GM12878 (cell line): Measurements from ENCODE around the gene SEMA3D. TPM values are rescaled to one million over a fixed set of nuclear protein-coding genes. Genes with fewer than 3 reads are reported as not detected.
"Not testable (repeated sequence)": the region's sequence is repeated elsewhere in the genome, so short reads cannot be mapped to it uniquely, and the experiment has no call there.

Source experiments
- ATAC-seq: fragments of 200-7000 bp; cut with Tn5 transposase; 3 replicates; pipeline ENCODE4 v1.9.1; 2020; ENCODE audit warnings: mild to moderate bottlenecking, moderate library complexity
- BruUV-seq: library from RNA; stranded (reverse); fragments of 400-500 nt; replicated peaks from 2 replicates; lab custom pipeline; 2021; lab: Mats Ljungman, UMichigan
- CTCF ChIA-PET: fragments of 300-600 bp; sonication (Branson Sonifier 250); formaldehyde crosslinking; extraction: SDS; loops from one replicate; lab custom pipeline; 2021; ENCODE audit warnings: inconsistent platforms; lab: Yijun Ruan, JAX
- POLR2A ChIA-PET: fragments of 350-600 bp; formaldehyde crosslinking; extraction: SDS; loops from one replicate; lab custom pipeline; 2021; ENCODE audit warnings: inconsistent platforms; lab: Charles Lee
- RAD21 ChIA-PET: fragments of 300-600 bp; sonication (Branson Sonifier 250); formaldehyde crosslinking; loops from one replicate; lab custom pipeline; 2023; ENCODE audit warnings: antibody characterized with exemption; ENCODE audit not compliant: unreplicated experiment; lab: Charles Lee
- SMC1A ChIA-PET: fragments of 300-600 bp; sonication (Branson Sonifier 250); formaldehyde crosslinking; loops from one replicate; lab custom pipeline; 2023; ENCODE audit not compliant: unreplicated experiment, uncharacterized antibody; lab: Charles Lee
- DNase-seq: peaks from one replicate; pipeline ENCODE4 v3.0.0-alpha.2; 2011; ENCODE audit warnings: low read depth, low spot score
- FAIRE-seq: peaks from 3 replicates; lab custom pipeline; 2011; peaks lifted over from hg19 to GRCh38; lab: Jason Lieb, UNC
- H2AFZ ChIP-seq: 2 replicates; pipeline ENCODE4 v1.6.0; 2011; ENCODE audit warnings: low read depth, low read length, control low read depth; ENCODE audit not compliant: control insufficient read depth
- H3K27ac ChIP-seq: 2 replicates; pipeline ENCODE4 v1.5.1; 2011; ENCODE audit warnings: control low read depth; ENCODE audit not compliant: control insufficient read depth, insufficient read depth
- H3K27me3 ChIP-seq, 2 experiments: replicated peaks in 1 of 2; 2 replicates each; pipeline versions ENCODE4 v1.6.0 to v1.6.1; 2011; ENCODE audit warnings: low read length in 1 of 2; ENCODE audit not compliant: control insufficient read depth in 2 of 2, insufficient read depth in 2 of 2
- H3K36me3 ChIP-seq, 2 experiments: 2 replicates each; pipeline ENCODE4 v1.5.1; 2011; ENCODE audit warnings: low read length in 1 of 2; ENCODE audit not compliant: control insufficient read depth in 2 of 2, insufficient read depth in 2 of 2
- H3K4me1 ChIP-seq: 2 replicates; pipeline ENCODE4 v1.6.1; 2011; ENCODE audit warnings: mild to moderate bottlenecking, low read length, moderate library complexity, mixed read lengths; ENCODE audit not compliant: control insufficient read depth, insufficient read depth
- H3K4me2 ChIP-seq: 2 replicates; pipeline ENCODE4 v1.6.0; 2011; ENCODE audit warnings: control low read depth; ENCODE audit not compliant: control insufficient read depth, insufficient read depth
- H3K4me3 ChIP-seq: fragments of 200-600 bp; sonication (generic); 2 replicates; pipeline ENCODE4 v1.5.1; 2016
- H3K79me2 ChIP-seq: 2 replicates; pipeline ENCODE4 v1.6.0; 2011; ENCODE audit warnings: low read length; ENCODE audit not compliant: control insufficient read depth, insufficient read depth
- H3K9ac ChIP-seq: 2 replicates; pipeline ENCODE4 v1.8.0; 2011; ENCODE audit warnings: low read length, control low read depth, mixed read lengths; ENCODE audit not compliant: control insufficient read depth, insufficient read depth
- H3K9me3 ChIP-seq: replicated peaks from 3 replicates; pipeline ENCODE4 v1.5.1; 2011; ENCODE audit warnings: mild to moderate bottlenecking, low read length; ENCODE audit not compliant: control insufficient read depth, insufficient read depth
- H4K20me1 ChIP-seq: 2 replicates; pipeline ENCODE4 v1.6.0; 2011; ENCODE audit not compliant: control insufficient read depth, insufficient read depth
- CHD1 ChIP-seq: IDR thresholded peaks from 2 replicates; pipeline ENCODE4 v1.6.1; 2012; ENCODE audit warnings: low read depth, low read length, improper control_type of control experiment
- E2F8 ChIP-seq: fragments of 450-650 bp; IDR thresholded peaks from 2 replicates; pipeline ENCODE4 v1.6.1; 2018; ENCODE audit warnings: mild to moderate bottlenecking, low read depth, moderate library complexity; ENCODE audit not compliant: partially characterized antibody
- GABPA ChIP-seq: IDR thresholded peaks from 2 replicates; pipeline ENCODE4 v1.6.1; 2014; ENCODE audit warnings: antibody characterized with exemption, low read depth, mild to moderate bottlenecking, inconsistent platforms
- MEF2A ChIP-seq: IDR thresholded peaks from 2 replicates; pipeline ENCODE4 v1.6.1; 2011; ENCODE audit warnings: low read depth, mild to moderate bottlenecking, low read length, moderate library complexity; ENCODE audit not compliant: insufficient read depth
- NBN ChIP-seq: fragments of 450-650 bp; IDR thresholded peaks from 2 replicates; pipeline ENCODE4 v1.6.1; 2016
- RAD21 ChIP-seq: IDR thresholded peaks from 2 replicates; pipeline ENCODE4 v1.6.1; 2011; ENCODE audit warnings: mild to moderate bottlenecking, low read depth, low read length, moderate library complexity; ENCODE audit not compliant: insufficient read depth
- RCOR1 ChIP-seq: conservative IDR thresholded peaks from 2 replicates; pipeline ENCODE4 v1.6.1; 2012; ENCODE audit warnings: low read depth, low read length, improper control_type of control experiment
- SIX5 ChIP-seq: IDR thresholded peaks from 2 replicates; pipeline ENCODE4 v1.6.1; 2011; ENCODE audit warnings: mild to moderate bottlenecking, low read depth, low read length, moderate library complexity; ENCODE audit not compliant: severe bottlenecking
- SUZ12 ChIP-seq: fragments of 200-600 bp; sonication (generic); IDR thresholded peaks from one replicate; pipeline ENCODE4 v1.6.1; 2018; ENCODE audit warnings: antibody characterized with exemption, mild to moderate bottlenecking; ENCODE audit not compliant: unreplicated experiment
- TAF1 ChIP-seq: IDR thresholded peaks from 2 replicates; pipeline ENCODE4 v1.6.1; 2011; ENCODE audit warnings: mild to moderate bottlenecking, low read depth, low read length, borderline replicate concordance
- YBX1 ChIP-seq: fragments of 450-650 bp; IDR thresholded peaks from 2 replicates; pipeline ENCODE4 v1.6.1; 2016; ENCODE audit warnings: antibody characterized with exemption
- ZNF592 ChIP-seq: fragments of 450-650 bp; IDR thresholded peaks from 2 replicates; pipeline ENCODE4 v1.6.1; 2017; ENCODE audit warnings: mild to moderate bottlenecking, moderate library complexity
- ZNF622 ChIP-seq: fragments of 450-650 bp; IDR thresholded peaks from 2 replicates; pipeline ENCODE4 v1.6.1; 2017; ENCODE audit warnings: mild to moderate bottlenecking, inconsistent platforms
- ZZZ3 ChIP-seq: IDR thresholded peaks from 2 replicates; pipeline ENCODE4 v1.6.1; 2011; ENCODE audit warnings: low read depth; ENCODE audit not compliant: control insufficient read depth, insufficient read length
- WGBS: methylation state at CpG from one replicate; pipeline ENCODE4 v1.1.6; 2016; ENCODE audit warnings: low lambda C conversion rate; ENCODE audit not compliant: insufficient replicate concordance, insufficient coverage; ENCODE audit errors: missing lambda C conversion rate; 5-methylcytosine and 5-hydroxymethylcytosine counted together
- in situ Hi-C: fragments of 300-500 bp; cut with MboI; formaldehyde crosslinking; loops from 9 replicates; pipeline ENCODE4 v1.14.3; 2018; ENCODE audit warnings: mixed read lengths
- intact Hi-C: fragments of 100-400 bp; cut with micrococcal nuclease; formaldehyde crosslinking; loops from one replicate; pipeline ENCODE4 v1.14.2; 2022; ENCODE audit not compliant: unreplicated experiment
- polyA plus RNA-seq, 11 experiments: library from polyadenylated mRNA; depleted of rRNA in 4 of 11; unstranded in 6 of 11; stranded (reverse) in 5 of 11; fragments of >200 nt; fragmentation: Nextera tagmentation in 4 of 11; fragmentation: Illumina TruSeq in 1 of 11; extraction: Ambion mirVana in 4 of 11; extraction: Trizol in 1 of 11; gene quantifications; 1 replicate in 1 of 11; 2 replicates in 10 of 11; pipeline versions ENCODE4 v1.2.1 to v1.2.3, GENCODE V29; 2011 to 2016; ENCODE audit warnings: inconsistent platforms in 2 of 11, missing spikeins in 2 of 11, low read depth in 1 of 11
- total RNA-seq, 4 experiments: library from RNA; depleted of rRNA in 3 of 4; stranded (reverse); fragments of >200 nt in 3 of 4; fragmentation: Illumina TruSeq in 1 of 4; extraction: Trizol in 1 of 4; gene quantifications; 2 replicates each; pipeline versions ENCODE4 v1.2.1 to v1.2.3, GENCODE V29; 2013 to 2021

The SEMA3D gene
- total and polyA plus RNA-seq, 10 of the 15 experiments (the other 5 are each of a cell fraction or from before 2014, with no cell fraction given), result 0.04 TPM; not detected in 9

- H3K4me1 ChIP-seq, result no peaks in the 10 kb centered on the region
- no peaks in the 10 kb centered on the region for H3K27me3 ChIP-seq
- RAD21 ChIA-PET, result no interaction called here
- no peak overlapping the region for H3K4me2 ChIP-seq
- H4K20me1 ChIP-seq, result no peaks in the 10 kb centered on the region
- H3K4me3 ChIP-seq, result no peak overlapping the region
- in situ Hi-C loops, result no loop called here
- POLR2A ChIA-PET, result no interaction called here
- DNase-seq, result no peak
- no peak for TF ChIP-seq E2F8
- no peak for TF ChIP-seq TAF1
- TF ChIP-seq GABPA, result no peak
- no peak for TF ChIP-seq RAD21
- no peak for TF ChIP-seq NBN
- TF ChIP-seq SIX5, result no peak
- no peak for TF ChIP-seq YBX1
- no peak for TF ChIP-seq ZZZ3
- TF ChIP-seq CHD1, result no peak
- no peak for TF ChIP-seq ZNF592
- TF ChIP-seq ZNF622, result no peak
- TF ChIP-seq SUZ12, result no peak
- TF ChIP-seq RCOR1, result no peak
- no peak for TF ChIP-seq MEF2A
- no peak for FAIRE-seq
- CTCF ChIA-PET, result interaction anchor here (1.0 to 1.2 kb wide), 2 partner anchors 12 to 16 kb away, joined by 3 read pairs; no protein-coding TSS in a partner anchor
- no TSS peak for BruUV-seq
- WGBS, result 0% methylated on average over 2 of the region's 2 CpGs
- no peak overlapping the region for H3K27ac ChIP-seq
- SMC1A ChIA-PET, result no interaction called here
- no peak overlapping the region for H2AFZ ChIP-seq
- no peak for ATAC-seq
- intact Hi-C loops, result no loop called here
- no peak overlapping the region for H3K9ac ChIP-seq
- no peaks in the 10 kb centered on the region for H3K36me3 ChIP-seq
- H3K9me3 ChIP-seq, result no peaks in the 10 kb centered on the region
- no peaks in the 10 kb centered on the region for H3K79me2 ChIP-seq
Measured at GRCh38 chr7:84997626-84998025, 189.2 kb downstream of the SEMA3D start.

- H2AFZ ChIP-seq, H3K4me3 ChIP-seq, FAIRE-seq, H3K9ac ChIP-seq, H3K27ac ChIP-seq, H3K36me3 ChIP-seq, intact Hi-C loops, H3K27me3 ChIP-seq, H3K4me1 ChIP-seq, H3K9me3 ChIP-seq, SMC1A ChIA-PET, H3K79me2 ChIP-seq, DNase-seq, H3K4me2 ChIP-seq, BruUV-seq, ATAC-seq, RAD21 ChIA-PET, H4K20me1 ChIP-seq, POLR2A ChIA-PET, in situ Hi-C loops: not testable (repeated sequence)
- 60% methylated on average over 9 of the region's 9 CpGs for WGBS
- CTCF ChIA-PET, result interaction anchor here (0.6 kb wide), 1 partner anchor 625 kb away, joined by 3 read pairs; no protein-coding TSS in a partner anchor
Measured at GRCh38 chr7:84992954-84993353, 193.9 kb downstream of the SEMA3D start.
